RWPE1 (cell line): Measurements from ENCODE around the gene GRB7.
A peak's percentile ranks its signal among the peaks of the same experiment; 100 is the strongest.
"Not testable (repeated sequence)": the region's sequence is repeated elsewhere in the genome, so short reads cannot be mapped to it uniquely, and the experiment has no call there.

Source experiments
- CTCF ChIA-PET: fragments of 350-600 bp; sonication (Branson Sonifier 250); formaldehyde crosslinking; extraction: SDS; loops from one replicate; lab custom pipeline; 2021; lab: Yijun Ruan, JAX
- POLR2A ChIA-PET: fragments of 400-600 bp; formaldehyde crosslinking; extraction: SDS; loops from one replicate; lab custom pipeline; 2020; ENCODE audit warnings: antibody characterized with exemption; ENCODE audit not compliant: low non-redundant PET; lab: Yijun Ruan, JAX
- DNase-seq: peaks from one replicate; pipeline ENCODE4 v3.0.0; 2012; ENCODE audit warnings: low spot score
- H3K27ac ChIP-seq: fragments of 450-650 bp; 2 replicates; pipeline ENCODE4 v1.5.1; 2017
- CTCF ChIP-seq: fragments of 450-650 bp; conservative IDR thresholded peaks from 2 replicates; pipeline ENCODE4 v1.5.1; 2017; ENCODE audit warnings: low read depth, mild to moderate bottlenecking

The GRB7 gene

GRCh38 chr17:39747745-39748144, 10.0 kb downstream of the GRB7 start:
- no peak overlapping the region for H3K27ac ChIP-seq
- CTCF ChIA-PET, result no interaction called here
- no peak for TF ChIP-seq CTCF
- no peak for DNase-seq
- POLR2A ChIA-PET, result interaction anchor here (0.6 kb wide), 1 partner anchor 438 kb away, joined by 5 read pairs; no protein-coding TSS in a partner anchor

GRCh38 chr17:39748444-39749034, 10.8 kb downstream of the GRB7 start:
- H3K27ac ChIP-seq, DNase-seq, CTCF ChIA-PET: not testable (repeated sequence)
- POLR2A ChIA-PET, result interaction anchor here (0.6 kb wide), 1 partner anchor 437 kb away, joined by 5 read pairs; no protein-coding TSS in a partner anchor

- no peak for TF ChIP-seq CTCF
- peak overlapping the region; percentile 90 for H3K27ac ChIP-seq
- DNase-seq, result peak; percentile 36
- POLR2A ChIA-PET, result interaction anchor here (1.0 kb wide), 1 partner anchor 11 kb away, joined by 3 read pairs; no protein-coding TSS in a partner anchor
- CTCF ChIA-PET, result interaction anchor here (0.6 to 1.4 kb wide), 4 partner anchors 82 to 129 kb away, joined by 3 to 4 read pairs (median 3); no protein-coding TSS in a partner anchor
These were observed 12.6 kb downstream of the GRB7 start for GRCh38 chr17:39750131-39751015.

- ChIA-PET CTCF (interaction anchor here (0.6 to 1.4 kb wide), 4 partner anchors 17 to 130 kb away, joined by 3 to 4 read pairs (median 3); partner anchors contain the start of gene TCAP), POLR2A (interaction anchor here (0.5 to 1.0 kb wide), 2 partner anchors 11 to 35 kb away, joined by 3 to 4 read pairs; no protein-coding TSS in a partner anchor)
- peak overlapping the region; percentile 90 for H3K27ac ChIP-seq
These were observed 13.3 kb downstream of the GRB7 start for GRCh38 chr17:39751016-39751543.

GRCh38 chr17:39751637-39752036, 13.9 kb downstream of the GRB7 start:
- no peak for DNase-seq
- POLR2A ChIA-PET, result interaction anchor here (0.5 kb wide), 1 partner anchor 35 kb away, joined by 4 read pairs; no protein-coding TSS in a partner anchor
- CTCF ChIA-PET, result interaction anchor here (0.6 to 1.2 kb wide), 3 partner anchors 18 to 112 kb away, joined by 3 to 6 read pairs (median 3); partner anchors contain the start of gene TCAP
- no peak for TF ChIP-seq CTCF
- H3K27ac ChIP-seq, result peak overlapping the region; percentile 90

More at GRCh38 chr17:39751016-39751543, 13.3 kb downstream of the GRB7 start:
- no peak for DNase-seq
- no peak for TF ChIP-seq CTCF

GRCh38 chr17:39752241-39752881, 14.6 kb downstream of the GRB7 start:
- POLR2A ChIA-PET, result no interaction called here
- CTCF ChIA-PET, result interaction anchor here (0.6 to 3.8 kb wide), 6 partner anchors 15 to 223 kb away, joined by 4 to 21 read pairs (median 6); partner anchors contain the start of gene MIEN1
- H3K27ac ChIP-seq, result peak overlapping the region; percentile 90
- no peak for DNase-seq
- no peak for TF ChIP-seq CTCF
